Loucy (cell line): ENCODE results near the gene M1AP.

ENCODE experiments used
- H2AFZ ChIP-seq: fragments of 200-600 bp; sonication (generic); 2 replicates; pipeline ENCODE4 v1.6.0; 2016; ENCODE audit warnings: antibody characterized with exemption, mild to moderate bottlenecking, low read length, moderate library complexity
- H3F3A ChIP-seq: fragments of 200-600 bp; 2 replicates; pipeline ENCODE4 v1.6.0; 2016; ENCODE audit warnings: antibody characterized with exemption, low read depth, mild to moderate bottlenecking
- H3K27me3 ChIP-seq: fragments of 200-600 bp; sonication (generic); 2 replicates; pipeline ENCODE4 v1.6.1; 2014; ENCODE audit warnings: low read length, mild to moderate bottlenecking; ENCODE audit not compliant: insufficient read depth, poor library complexity, severe bottlenecking
- H3K36me3 ChIP-seq: fragments of 200-600 bp; sonication (generic); 2 replicates; pipeline ENCODE4 v1.6.1; 2016; ENCODE audit warnings: low read length; ENCODE audit not compliant: insufficient read depth
- H3K4me1 ChIP-seq: fragments of 200-600 bp; sonication (generic); 2 replicates; pipeline ENCODE4 v1.5.1; 2014; ENCODE audit warnings: low read length, mild to moderate bottlenecking; ENCODE audit not compliant: insufficient read depth, poor library complexity, severe bottlenecking
- H3K4me2 ChIP-seq: fragments of 200-600 bp; sonication (generic); 2 replicates; pipeline ENCODE4 v1.6.0; 2014; ENCODE audit warnings: antibody characterized with exemption, low read length, low read depth, mild to moderate bottlenecking; ENCODE audit not compliant: poor library complexity, severe bottlenecking
- H3K4me3 ChIP-seq: fragments of 200-600 bp; sonication (generic); 2 replicates; pipeline ENCODE4 v1.5.1; 2014; ENCODE audit warnings: low read length, mild to moderate bottlenecking, mixed read lengths; ENCODE audit not compliant: poor library complexity, severe bottlenecking
- H3K79me2 ChIP-seq: fragments of 200-600 bp; sonication (generic); 2 replicates; pipeline ENCODE4 v1.6.1; 2014; ENCODE audit warnings: low read length; ENCODE audit not compliant: insufficient read depth
- H3K9ac ChIP-seq: fragments of 200-600 bp; sonication (generic); 2 replicates; pipeline ENCODE4 v1.6.0; 2014; ENCODE audit warnings: mild to moderate bottlenecking, low read depth, low read length, moderate library complexity; ENCODE audit not compliant: poor library complexity, severe bottlenecking
- H3K9me2 ChIP-seq: fragments of 200-600 bp; sonication (generic); replicated peaks from 2 replicates; pipeline ENCODE4 v1.6.1; 2016; ENCODE audit warnings: low read depth, low read length, mixed read lengths
- H3K9me3 ChIP-seq: fragments of 200-600 bp; sonication (generic); 2 replicates; pipeline ENCODE4 v1.6.1; 2014; ENCODE audit warnings: mild to moderate bottlenecking, antibody characterized with exemption, low read length, low read depth; ENCODE audit not compliant: insufficient read depth
- H4K20me1 ChIP-seq: fragments of 200-600 bp; sonication (generic); 2 replicates; pipeline ENCODE4 v1.6.0; 2014; ENCODE audit warnings: antibody characterized with exemption, low read length, mild to moderate bottlenecking; ENCODE audit not compliant: insufficient read depth, poor library complexity, severe bottlenecking
- EZH2phosphoT487 ChIP-seq: fragments of 200-600 bp; IDR thresholded peaks from 2 replicates; pipeline ENCODE4 v1.6.1; 2018; ENCODE audit warnings: antibody characterized with exemption, mild to moderate bottlenecking, moderate library complexity, borderline replicate concordance
- TF ChIP-seq, protein P1 (sequence below): fragments of 200-600 bp; sonication (generic); conservative IDR thresholded peaks from 2 replicates; pipeline ENCODE4 v1.5.1; 2014; ENCODE audit warnings: mild to moderate bottlenecking, antibody characterized with exemption, low read length

Gene M1AP

DNA sequence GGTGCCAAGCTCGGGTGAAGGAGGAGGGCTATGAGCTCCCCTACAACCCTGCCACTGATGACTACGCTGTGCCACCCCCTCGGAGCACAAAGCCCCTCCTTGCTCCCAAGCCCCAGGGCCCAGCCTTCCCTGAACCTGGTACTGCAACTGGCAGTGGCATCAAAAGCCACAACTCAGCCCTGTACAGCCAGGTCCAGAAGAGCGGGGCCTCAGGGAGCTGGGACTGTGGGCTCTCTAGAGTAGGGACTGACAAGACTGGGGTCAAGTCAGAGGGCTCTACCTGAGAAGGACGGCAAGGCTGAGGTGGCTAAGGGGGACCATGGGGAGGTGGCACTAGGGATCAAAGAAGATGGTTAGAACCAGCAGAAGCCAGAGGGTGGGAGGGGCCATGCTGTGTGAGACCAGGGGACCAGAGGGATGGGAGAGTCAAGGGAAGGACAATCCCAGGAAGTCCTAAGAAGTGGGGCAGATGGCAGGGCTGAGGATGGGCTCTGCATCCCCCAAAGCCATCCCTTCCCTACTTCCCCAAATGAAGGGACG lies 91.2 kb downstream of the M1AP start:
- H4K20me1 ChIP-seq, result peaks cover 9% of the 10 kb centered on the region
- H3K9ac ChIP-seq, result peak overlapping the region; percentile 97
- H2AFZ ChIP-seq, result no peak overlapping the region
- peaks cover 42% of the 10 kb centered on the region for H3K4me1 ChIP-seq
- H3F3A ChIP-seq, result no peaks in the 10 kb centered on the region
- H3K4me3 ChIP-seq, result no peak overlapping the region
- peaks cover 26% of the 10 kb centered on the region for H3K79me2 ChIP-seq
- H3K9me3 ChIP-seq, result no peaks in the 10 kb centered on the region
- H3K36me3 ChIP-seq, result no peaks in the 10 kb centered on the region
- peak overlapping the region; percentile 13 for H3K4me2 ChIP-seq
- no peaks in the 10 kb centered on the region for H3K9me2 ChIP-seq
- no peaks in the 10 kb centered on the region for H3K27me3 ChIP-seq
- TF ChIP-seq, protein P1, sequence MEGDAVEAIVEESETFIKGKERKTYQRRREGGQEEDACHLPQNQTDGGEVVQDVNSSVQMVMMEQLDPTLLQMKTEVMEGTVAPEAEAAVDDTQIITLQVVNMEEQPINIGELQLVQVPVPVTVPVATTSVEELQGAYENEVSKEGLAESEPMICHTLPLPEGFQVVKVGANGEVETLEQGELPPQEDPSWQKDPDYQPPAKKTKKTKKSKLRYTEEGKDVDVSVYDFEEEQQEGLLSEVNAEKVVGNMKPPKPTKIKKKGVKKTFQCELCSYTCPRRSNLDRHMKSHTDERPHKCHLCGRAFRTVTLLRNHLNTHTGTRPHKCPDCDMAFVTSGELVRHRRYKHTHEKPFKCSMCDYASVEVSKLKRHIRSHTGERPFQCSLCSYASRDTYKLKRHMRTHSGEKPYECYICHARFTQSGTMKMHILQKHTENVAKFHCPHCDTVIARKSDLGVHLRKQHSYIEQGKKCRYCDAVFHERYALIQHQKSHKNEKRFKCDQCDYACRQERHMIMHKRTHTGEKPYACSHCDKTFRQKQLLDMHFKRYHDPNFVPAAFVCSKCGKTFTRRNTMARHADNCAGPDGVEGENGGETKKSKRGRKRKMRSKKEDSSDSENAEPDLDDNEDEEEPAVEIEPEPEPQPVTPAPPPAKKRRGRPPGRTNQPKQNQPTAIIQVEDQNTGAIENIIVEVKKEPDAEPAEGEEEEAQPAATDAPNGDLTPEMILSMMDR, result no peak
- no peak for TF ChIP-seq EZH2phosphoT487

DNA sequence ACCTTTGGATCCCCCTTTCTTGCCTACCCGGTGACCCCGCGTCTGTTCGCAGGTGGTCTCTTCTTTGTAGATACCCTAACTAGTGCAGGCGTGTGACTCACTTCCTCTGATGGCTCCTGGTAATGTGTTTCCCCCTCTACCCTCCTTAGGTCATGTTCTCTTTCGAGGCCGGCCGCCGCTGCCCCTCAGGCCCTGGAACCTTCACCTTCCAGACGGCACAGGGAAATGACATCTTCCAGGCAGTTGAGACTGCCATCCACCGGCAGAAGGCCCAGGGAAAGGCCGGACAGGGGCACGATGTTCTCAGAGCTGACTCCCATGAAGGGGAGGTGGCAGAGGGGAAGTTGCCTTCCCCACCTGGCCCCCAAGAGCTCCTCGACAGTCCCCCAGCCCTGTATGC lies 92.0 kb downstream of the M1AP start:
- Histone ChIP-seq H2AFZ (no peak overlapping the region), H3K4me1 (peaks cover 42% of the 10 kb centered on the region), H3K4me2 (peak overlapping the region; percentile 95), H4K20me1 (peaks cover 9% of the 10 kb centered on the region), H3K36me3 (no peaks in the 10 kb centered on the region), H3K9me3 (no peaks in the 10 kb centered on the region), H3K79me2 (peaks cover 26% of the 10 kb centered on the region), H3K9ac (peak overlapping the region; percentile 97), H3K27me3 (no peaks in the 10 kb centered on the region), H3F3A (no peaks in the 10 kb centered on the region), H3K4me3 (peak overlapping the region; percentile 100), H3K9me2 (no peaks in the 10 kb centered on the region)
- TF ChIP-seq, protein P1, result no peak
- no peak for TF ChIP-seq EZH2phosphoT487

DNA sequence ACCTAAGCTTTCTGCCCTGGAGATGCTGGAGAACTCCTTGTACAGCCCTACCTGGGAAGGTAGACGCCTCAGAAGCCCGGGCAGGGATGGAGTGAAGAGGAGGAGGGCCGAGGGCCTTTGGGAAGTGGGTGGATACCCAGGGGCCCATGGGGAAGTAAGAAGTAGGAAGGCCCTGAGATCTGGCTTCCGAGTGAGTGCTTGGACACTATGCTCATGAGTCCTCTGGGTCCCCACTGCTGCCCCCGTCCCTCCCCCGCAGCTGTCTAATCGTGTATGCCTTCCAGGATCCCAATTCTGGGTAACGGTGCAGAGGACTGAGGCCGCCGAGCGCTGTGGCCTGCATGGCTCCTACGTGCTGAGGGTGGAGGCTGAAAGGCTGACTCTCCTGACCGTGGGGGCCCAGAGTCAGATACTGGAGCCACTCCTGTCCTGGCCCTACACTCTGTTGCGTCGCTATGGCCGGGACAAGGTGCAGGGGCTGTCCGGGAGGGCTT lies 92.5 kb downstream of the M1AP start:
- no peak overlapping the region for H2AFZ ChIP-seq
- H3K4me2 ChIP-seq, result peak overlapping the region; percentile 95

More for the DNA sequence above, 92.5 kb downstream of the M1AP start:
- Histone ChIP-seq H3F3A (no peaks in the 10 kb centered on the region), H3K27me3 (no peaks in the 10 kb centered on the region), H4K20me1 (peaks cover 9% of the 10 kb centered on the region), H3K4me3 (peak overlapping the region; percentile 100), H3K79me2 (peaks cover 26% of the 10 kb centered on the region), H3K9me3 (no peaks in the 10 kb centered on the region), H3K36me3 (no peaks in the 10 kb centered on the region), H3K9me2 (no peaks in the 10 kb centered on the region), H3K9ac (peak overlapping the region; percentile 97), H3K4me1 (peaks cover 42% of the 10 kb centered on the region)
- TF ChIP-seq, protein P1, result no peak
- TF ChIP-seq EZH2phosphoT487, result no peak
